Dendritic cell treated with granulocyte-macrophage colony-stimulating factor and Interleukin-4, amounts not matched to agents 40 ng/mL and 50 ng/mL, for 4 days (primary cell): ENCODE results near the gene NAXE.
A peak's percentile ranks its signal among the peaks of the same experiment; 100 is the strongest.
"Not testable (repeated sequence)": the region's sequence is repeated elsewhere in the genome, so short reads cannot be mapped to it uniquely, and the experiment has no call there.

Experiments used
- H3K27ac Mint-ChIP-seq: one replicate; pipeline ENCODE4 v1.8.0; 2022; ENCODE audit warnings: mild to moderate bottlenecking, mixed read lengths
- H3K27me3 Mint-ChIP-seq: one replicate; pipeline ENCODE4 v1.8.0; 2022; ENCODE audit warnings: mild to moderate bottlenecking, mixed read lengths
- H3K36me3 Mint-ChIP-seq: one replicate; pipeline ENCODE4 v1.8.0; 2022; ENCODE audit warnings: low read depth, mixed read lengths
- H3K4me1 Mint-ChIP-seq: one replicate; pipeline ENCODE4 v1.8.0; 2022; ENCODE audit warnings: low read depth, mixed read lengths
- H3K4me3 Mint-ChIP-seq: one replicate; pipeline ENCODE4 v1.8.0; 2022; ENCODE audit warnings: mild to moderate bottlenecking, moderate library complexity, mixed read lengths
- H3K9me3 Mint-ChIP-seq: one replicate; pipeline ENCODE4 v1.8.0; 2022; ENCODE audit warnings: mixed read lengths
- intact Hi-C: fragments of 100-400 bp; cut with micrococcal nuclease; formaldehyde crosslinking; loops from one replicate; pipeline ENCODE4 v1.15.0; 2022

The NAXE gene

GRCh38 chr1:156578055-156578454 is 13.5 kb upstream of the NAXE start:
- Mint-ChIP-seq H3K4me3 (no peak overlapping the region), H3K27ac (no peak overlapping the region), H3K9me3 (no peaks in the 10 kb centered on the region), H3K27me3 (peaks cover 8% of the 10 kb centered on the region), H3K36me3 (no peaks in the 10 kb centered on the region), H3K4me1 (peaks cover 15% of the 10 kb centered on the region)
- intact Hi-C loops: no loop called here

- H3K27ac Mint-ChIP-seq: no peak within 1 kb of the TSS
- no peak within 1 kb of the TSS for H3K4me3 Mint-ChIP-seq
- H3K4me1 Mint-ChIP-seq: peaks cover 26% of the 10 kb centered on the region
- H3K36me3 Mint-ChIP-seq: no peaks in the 10 kb centered on the region
- intact Hi-C loops: no loop called here
- no peaks in the 10 kb centered on the region for H3K9me3 Mint-ChIP-seq
- peaks cover 5% of the 10 kb centered on the region for H3K27me3 Mint-ChIP-seq
Observed at GRCh38 chr1:156579472-156579871, 12.1 kb upstream of the NAXE start, which contains the start of gene TTC24. TSS of gene TTC24 (plus strand) at chr1:156579723. CDS start at chr1:156581365, 1,642 bp downstream.

- H3K4me1 Mint-ChIP-seq: peaks cover 26% of the 10 kb centered on the region
- no peaks in the 10 kb centered on the region for H3K9me3 Mint-ChIP-seq
- no peaks in the 10 kb centered on the region for H3K36me3 Mint-ChIP-seq
- intact Hi-C loops: no loop called here
- H3K27me3 Mint-ChIP-seq: peaks cover 5% of the 10 kb centered on the region
- peak overlapping the region; percentile 24 for H3K27ac Mint-ChIP-seq
- no peak overlapping the region for H3K4me3 Mint-ChIP-seq
Observed at GRCh38 chr1:156581661-156582387, 9.8 kb upstream of the NAXE start.

GRCh38 chr1:156582388-156583017 is 9.1 kb upstream of the NAXE start:
- H3K27me3 Mint-ChIP-seq: peaks cover 5% of the 10 kb centered on the region
- peak overlapping the region; percentile 24 for H3K27ac Mint-ChIP-seq
- no peaks in the 10 kb centered on the region for H3K9me3 Mint-ChIP-seq
- H3K4me3 Mint-ChIP-seq: no peak overlapping the region
- H3K4me1 Mint-ChIP-seq: peaks cover 26% of the 10 kb centered on the region
- H3K36me3 Mint-ChIP-seq: no peaks in the 10 kb centered on the region
- intact Hi-C loops: no loop called here

- Mint-ChIP-seq H3K4me3 (no peak overlapping the region), H3K4me1 (peaks cover 26% of the 10 kb centered on the region), H3K9me3 (no peaks in the 10 kb centered on the region), H3K27ac (no peak overlapping the region), H3K36me3 (no peaks in the 10 kb centered on the region), H3K27me3 (peaks cover 5% of the 10 kb centered on the region)
- intact Hi-C loops: loop anchor here (1.0 kb wide), 1 partner anchor 24 kb away; no protein-coding TSS in a partner anchor
Observed at GRCh38 chr1:156583821-156584622, 7.6 kb upstream of the NAXE start.

- intact Hi-C loops: loop anchor here (1.0 kb wide), 1 partner anchor 23 kb away; no protein-coding TSS in a partner anchor
- peaks cover 5% of the 10 kb centered on the region for H3K27me3 Mint-ChIP-seq
- H3K27ac Mint-ChIP-seq: no peak overlapping the region
- H3K9me3 Mint-ChIP-seq: no peaks in the 10 kb centered on the region
- H3K4me1 Mint-ChIP-seq: peaks cover 26% of the 10 kb centered on the region
- H3K36me3 Mint-ChIP-seq: no peaks in the 10 kb centered on the region
- H3K4me3 Mint-ChIP-seq: no peak overlapping the region
Observed at GRCh38 chr1:156584813-156585212, 6.8 kb upstream of the NAXE start.

GRCh38 chr1:156586323-156586722 is 5.3 kb upstream of the NAXE start:
- peaks cover 26% of the 10 kb centered on the region for H3K4me1 Mint-ChIP-seq
- no peaks in the 10 kb centered on the region for H3K9me3 Mint-ChIP-seq
- no peak overlapping the region for H3K4me3 Mint-ChIP-seq
- H3K27ac Mint-ChIP-seq: no peak overlapping the region
- no peaks in the 10 kb centered on the region for H3K36me3 Mint-ChIP-seq
- peaks cover 5% of the 10 kb centered on the region for H3K27me3 Mint-ChIP-seq
- intact Hi-C loops: no loop called here

- H3K27me3 Mint-ChIP-seq: peaks cover 3% of the 10 kb centered on the region
- no peak overlapping the region for H3K4me3 Mint-ChIP-seq
- peaks cover 22% of the 10 kb centered on the region for H3K4me1 Mint-ChIP-seq
- H3K36me3 Mint-ChIP-seq: no peaks in the 10 kb centered on the region
- H3K9me3 Mint-ChIP-seq: no peaks in the 10 kb centered on the region
- intact Hi-C loops: no loop called here
- H3K27ac Mint-ChIP-seq: no peak overlapping the region
Observed at GRCh38 chr1:156586892-156587477, 4.6 kb upstream of the NAXE start.

GRCh38 chr1:156587927-156588326 is 3.6 kb upstream of the NAXE start:
- intact Hi-C loops: not testable (repeated sequence)

GRCh38 chr1:156589546-156589945 is 2.0 kb upstream of the NAXE start:
- intact Hi-C loops: no loop called here
- Mint-ChIP-seq H3K4me3 (no peak overlapping the region), H3K27ac (no peak overlapping the region), H3K27me3 (no peaks in the 10 kb centered on the region), H3K9me3 (no peaks in the 10 kb centered on the region), H3K4me1 (peaks cover 9% of the 10 kb centered on the region), H3K36me3 (peaks cover 3% of the 10 kb centered on the region)

More at GRCh38 chr1:156587927-156588326, 3.6 kb upstream of the NAXE start:
- H3K4me3 Mint-ChIP-seq, H3K27me3 Mint-ChIP-seq, H3K9me3 Mint-ChIP-seq, H3K36me3 Mint-ChIP-seq, H3K27ac Mint-ChIP-seq: not testable (repeated sequence)
- peaks cover 21% of the 10 kb centered on the region for H3K4me1 Mint-ChIP-seq

- intact Hi-C loops: no loop called here
- Mint-ChIP-seq H3K4me3 (no peak overlapping the region), H3K36me3 (peaks cover 13% of the 10 kb centered on the region), H3K4me1 (peaks cover 9% of the 10 kb centered on the region), H3K9me3 (no peaks in the 10 kb centered on the region), H3K27me3 (no peaks in the 10 kb centered on the region), H3K27ac (no peak overlapping the region)
Observed at GRCh38 chr1:156590326-156591180, 1.0 kb upstream of the NAXE start.

- no peaks in the 10 kb centered on the region for H3K9me3 Mint-ChIP-seq
- intact Hi-C loops: no loop called here
- H3K36me3 Mint-ChIP-seq: peaks cover 18% of the 10 kb centered on the region
- peak overlapping the region; percentile 75 for H3K27ac Mint-ChIP-seq
- H3K4me3 Mint-ChIP-seq: peak overlapping the region; percentile 80
- no peaks in the 10 kb centered on the region for H3K27me3 Mint-ChIP-seq
- peaks cover 9% of the 10 kb centered on the region for H3K4me1 Mint-ChIP-seq
Observed at GRCh38 chr1:156591181-156591431, 470 bp upstream of the NAXE start.

- intact Hi-C loops: no loop called here
Observed at GRCh38 chr1:156592158-156592909, 758 bp downstream of the NAXE start.

More at GRCh38 chr1:156592158-156592909, 758 bp downstream of the NAXE start:
- Mint-ChIP-seq H3K4me3 (peak overlapping the region; percentile 80), H3K9me3 (no peaks in the 10 kb centered on the region), H3K4me1 (peaks cover 9% of the 10 kb centered on the region), H3K27ac (peak overlapping the region; percentile 75), H3K27me3 (no peaks in the 10 kb centered on the region), H3K36me3 (peaks cover 31% of the 10 kb centered on the region)
